DND-41 (cell line): Measurements from ENCODE around the gene SND1.

Experiments
- EZH2 ChIP-seq: IDR thresholded peaks from 3 replicates; pipeline ENCODE4 v1.6.1; 2012; ENCODE audit warnings: borderline replicate concordance, low read depth, mild to moderate bottlenecking, moderate library complexity, low read length, inconsistent platforms; ENCODE audit not compliant: severe bottlenecking
- TF ChIP-seq, protein P1 (sequence below): IDR thresholded peaks from 2 replicates; pipeline ENCODE4 v1.5.1; 2012; ENCODE audit warnings: borderline replicate concordance, low read length, moderate library complexity, mild to moderate bottlenecking; ENCODE audit not compliant: poor library complexity, severe bottlenecking; ENCODE audit errors: extremely low read depth

DNA sequence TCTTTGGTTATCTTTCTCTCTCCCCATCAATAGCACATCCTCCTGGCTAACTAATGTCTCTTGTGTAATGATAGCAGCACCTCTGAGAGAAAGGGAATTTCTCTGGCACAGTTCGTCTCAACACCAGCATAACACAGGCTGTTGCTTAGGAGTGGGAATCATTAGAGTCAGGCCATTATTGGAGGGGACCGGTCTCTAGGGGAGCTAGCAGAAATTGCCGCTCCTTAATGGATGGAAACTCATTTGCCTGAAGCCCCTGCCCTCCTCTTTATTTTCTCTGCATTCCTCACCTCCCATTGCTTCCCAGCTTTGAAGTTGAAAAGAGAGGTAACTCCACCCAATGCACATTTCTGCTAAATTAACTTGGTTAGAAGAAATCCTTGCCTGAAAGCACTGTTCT is 367.3 kb downstream of the SND1 start:
- TF ChIP-seq, protein P1, sequence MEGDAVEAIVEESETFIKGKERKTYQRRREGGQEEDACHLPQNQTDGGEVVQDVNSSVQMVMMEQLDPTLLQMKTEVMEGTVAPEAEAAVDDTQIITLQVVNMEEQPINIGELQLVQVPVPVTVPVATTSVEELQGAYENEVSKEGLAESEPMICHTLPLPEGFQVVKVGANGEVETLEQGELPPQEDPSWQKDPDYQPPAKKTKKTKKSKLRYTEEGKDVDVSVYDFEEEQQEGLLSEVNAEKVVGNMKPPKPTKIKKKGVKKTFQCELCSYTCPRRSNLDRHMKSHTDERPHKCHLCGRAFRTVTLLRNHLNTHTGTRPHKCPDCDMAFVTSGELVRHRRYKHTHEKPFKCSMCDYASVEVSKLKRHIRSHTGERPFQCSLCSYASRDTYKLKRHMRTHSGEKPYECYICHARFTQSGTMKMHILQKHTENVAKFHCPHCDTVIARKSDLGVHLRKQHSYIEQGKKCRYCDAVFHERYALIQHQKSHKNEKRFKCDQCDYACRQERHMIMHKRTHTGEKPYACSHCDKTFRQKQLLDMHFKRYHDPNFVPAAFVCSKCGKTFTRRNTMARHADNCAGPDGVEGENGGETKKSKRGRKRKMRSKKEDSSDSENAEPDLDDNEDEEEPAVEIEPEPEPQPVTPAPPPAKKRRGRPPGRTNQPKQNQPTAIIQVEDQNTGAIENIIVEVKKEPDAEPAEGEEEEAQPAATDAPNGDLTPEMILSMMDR = no peak
- no peak for TF ChIP-seq EZH2
